GF-D8 (cell line): ENCODE measurements around the gene GFOD2.

Source experiments
- DNase-seq: peaks from one replicate; lab custom pipeline; 2025; lab: John Stamatoyannopoulos, UW

Gene GFOD2

DNA sequence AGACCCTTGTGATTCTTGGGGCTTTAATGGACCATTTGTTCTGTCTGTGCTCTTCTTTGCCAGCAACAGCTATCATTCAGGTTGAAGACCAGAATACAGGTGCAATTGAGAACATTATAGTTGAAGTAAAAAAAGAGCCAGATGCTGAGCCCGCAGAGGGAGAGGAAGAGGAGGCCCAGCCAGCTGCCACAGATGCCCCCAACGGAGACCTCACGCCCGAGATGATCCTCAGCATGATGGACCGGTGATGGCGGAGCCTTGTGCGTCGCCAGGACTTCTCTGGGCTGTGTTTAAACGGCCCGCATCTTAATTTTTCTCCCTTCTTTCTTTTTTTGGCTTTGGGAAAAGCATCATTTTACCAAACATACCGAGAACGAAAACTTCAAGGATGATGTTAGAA is 81.5 kb downstream of the GFOD2 start:
- no peak for DNase-seq

- DNase-seq = no peak
These were observed 82.4 kb downstream of the GFOD2 start for GRCh38 chr16:67636713-67637112.

- DNase-seq = no peak
These were observed 86.5 kb downstream of the GFOD2 start for GRCh38 chr16:67632415-67633172.

DNA sequence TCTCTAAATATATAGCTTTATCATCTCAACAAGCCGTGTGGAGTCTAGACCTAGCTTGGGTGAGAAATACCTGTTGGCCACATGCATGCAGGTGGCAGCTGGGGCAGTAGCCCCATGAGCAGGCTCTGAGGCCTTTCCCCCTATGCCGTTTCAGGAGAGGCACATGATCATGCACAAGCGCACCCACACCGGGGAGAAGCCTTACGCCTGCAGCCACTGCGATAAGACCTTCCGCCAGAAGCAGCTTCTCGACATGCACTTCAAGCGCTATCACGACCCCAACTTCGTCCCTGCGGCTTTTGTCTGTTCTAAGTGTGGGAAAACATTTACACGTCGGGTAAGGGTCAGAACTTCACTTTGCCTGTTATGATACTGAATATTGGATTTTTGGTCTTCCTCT is 90.9 kb downstream of the GFOD2 start:
- no peak for DNase-seq
